H9 (cell line): Measurements from ENCODE around the gene TBC1D22A. TPM values are rescaled to one million over a fixed set of nuclear protein-coding genes. Genes with fewer than 3 reads are reported as not detected.

ENCODE experiments used
- DNase-seq: peaks from one replicate; pipeline ENCODE4 v3.0.0-alpha.2; 2017
- H2AFZ ChIP-seq: one replicate; pipeline ENCODE4 v1.6.1; 2013; ENCODE audit warnings: mild to moderate bottlenecking, low read length, control low read depth, moderate library complexity
- H2AK5ac ChIP-seq: 2 replicates; pipeline ENCODE4 v1.6.1; 2013; ENCODE audit warnings: low read length, control low read depth, mixed read lengths; ENCODE audit not compliant: insufficient read length
- H2BK120ac ChIP-seq: one replicate; pipeline ENCODE4 v1.6.1; 2013; ENCODE audit warnings: low read depth, mild to moderate bottlenecking, low read length, control low read depth, inconsistent platforms; ENCODE audit not compliant: poor library complexity, severe bottlenecking
- H2BK12ac ChIP-seq: 2 replicates; pipeline ENCODE4 v1.6.1; 2013; ENCODE audit warnings: low read length, control low read depth, mixed read lengths, low read depth; ENCODE audit not compliant: insufficient read length
- H2BK15ac ChIP-seq: 2 replicates; pipeline ENCODE4 v1.6.1; 2013; ENCODE audit warnings: low read depth, low read length, control low read depth
- H2BK20ac ChIP-seq: one replicate; pipeline ENCODE4 v1.6.1; 2013; ENCODE audit warnings: low read depth, mild to moderate bottlenecking, low read length, control low read depth, inconsistent platforms; ENCODE audit not compliant: poor library complexity, severe bottlenecking
- H2BK5ac ChIP-seq: 2 replicates; pipeline ENCODE4 v1.6.1; 2013; ENCODE audit warnings: low read length, control low read depth, mixed read lengths; ENCODE audit not compliant: insufficient read length
- H3K14ac ChIP-seq: 2 replicates; pipeline ENCODE4 v1.6.1; 2013; ENCODE audit warnings: low read length, control low read depth; ENCODE audit not compliant: insufficient read depth
- H3K18ac ChIP-seq: 2 replicates; pipeline ENCODE4 v1.6.1; 2013; ENCODE audit warnings: low read depth, mild to moderate bottlenecking, mixed read lengths, low read length, control low read depth; ENCODE audit not compliant: insufficient read length
- H3K23ac ChIP-seq: 2 replicates; pipeline ENCODE4 v1.6.1; 2013; ENCODE audit warnings: low read length, control low read depth, mixed read lengths, low read depth; ENCODE audit not compliant: insufficient read length
- H3K23me2 ChIP-seq: 2 replicates; pipeline ENCODE4 v1.6.1; 2013; ENCODE audit warnings: low read depth, mild to moderate bottlenecking, mixed read lengths, low read length, control low read depth; ENCODE audit not compliant: insufficient read length, poor library complexity, severe bottlenecking
- H3K27ac ChIP-seq: 2 replicates; pipeline ENCODE4 v1.5.1; 2013; ENCODE audit warnings: low read length, control low read depth, mixed read lengths, low read depth; ENCODE audit not compliant: insufficient read length
- H3K27me3 ChIP-seq: 2 replicates; pipeline ENCODE4 v1.6.1; 2013; ENCODE audit warnings: low read length, control low read depth, inconsistent platforms; ENCODE audit not compliant: insufficient read depth
- H3K4ac ChIP-seq: 2 replicates; pipeline ENCODE4 v1.6.1; 2013; ENCODE audit warnings: low read depth, mild to moderate bottlenecking, control low read depth, inconsistent platforms, low read length, moderate library complexity
- H3K4me1 ChIP-seq: 2 replicates; pipeline ENCODE4 v1.6.1; 2013; ENCODE audit warnings: low read length, control low read depth, inconsistent platforms; ENCODE audit not compliant: insufficient read depth
- H3K4me2 ChIP-seq: 2 replicates; pipeline ENCODE4 v1.6.1; 2013; ENCODE audit warnings: low read length, control low read depth, mixed read lengths; ENCODE audit not compliant: insufficient read length, insufficient read depth
- H3K56ac ChIP-seq: 2 replicates; pipeline ENCODE4 v1.6.1; 2013; ENCODE audit warnings: low read depth, mild to moderate bottlenecking, mixed read lengths, low read length, control low read depth; ENCODE audit not compliant: insufficient read length
- H3K79me1 ChIP-seq: 2 replicates; pipeline ENCODE4 v1.6.1; 2013; ENCODE audit warnings: low read depth, mild to moderate bottlenecking, moderate library complexity, low read length, control low read depth, inconsistent platforms; ENCODE audit not compliant: insufficient read depth, poor library complexity, severe bottlenecking
- H3K79me2 ChIP-seq: 2 replicates; pipeline ENCODE4 v1.6.1; 2013; ENCODE audit warnings: low read length, control low read depth, inconsistent platforms; ENCODE audit not compliant: insufficient read depth
- H3K9ac ChIP-seq: 2 replicates; pipeline ENCODE4 v1.6.1; 2013; ENCODE audit warnings: low read length, control low read depth, mixed read lengths; ENCODE audit not compliant: insufficient read length; ENCODE audit errors: extremely low read depth
- H3K9me3 ChIP-seq: one replicate; pipeline ENCODE4 v1.6.1; 2013; ENCODE audit warnings: low read depth, low read length, inconsistent platforms; ENCODE audit not compliant: control insufficient read depth
- H3T11ph ChIP-seq: one replicate; pipeline ENCODE4 v1.6.1; 2013; ENCODE audit warnings: mild to moderate bottlenecking, low read length, control low read depth, inconsistent platforms
- H4K20me1 ChIP-seq: one replicate; pipeline ENCODE4 v1.6.1; 2013; ENCODE audit not compliant: control insufficient read depth, insufficient read length, insufficient read depth
- H4K5ac ChIP-seq: 2 replicates; pipeline ENCODE4 v1.6.1; 2013; ENCODE audit warnings: low read depth, mild to moderate bottlenecking, mixed read lengths, low read length, control low read depth; ENCODE audit not compliant: insufficient read length
- H4K8ac ChIP-seq: replicated peaks from 2 replicates; pipeline ENCODE4 v1.6.1; 2013; ENCODE audit warnings: low read length, control low read depth, mixed read lengths, low read depth; ENCODE audit not compliant: insufficient read length
- H4K91ac ChIP-seq: 2 replicates; pipeline ENCODE4 v1.6.1; 2013; ENCODE audit warnings: low read depth, mild to moderate bottlenecking, moderate library complexity, mixed read lengths, low read length, control low read depth; ENCODE audit not compliant: insufficient read length
- H3K27ac Mint-ChIP-seq, 3 experiments: 2 replicates in 2 of 3; 3 replicates in 1 of 3; pipeline ENCODE4 v1.8.0; 2020 to 2021; ENCODE audit warnings: mixed read lengths in 3 of 3, mild to moderate bottlenecking in 1 of 3, moderate library complexity in 1 of 3
- H3K27me3 Mint-ChIP-seq: 2 replicates; pipeline ENCODE4 v1.8.0; 2021; ENCODE audit warnings: low read depth, mild to moderate bottlenecking, moderate library complexity, mixed read lengths
- H3K36me3 Mint-ChIP-seq, 3 experiments: 2 replicates in 2 of 3; 3 replicates in 1 of 3; pipeline ENCODE4 v1.8.0; 2020 to 2021; ENCODE audit warnings: low read depth in 3 of 3, mixed read lengths in 3 of 3; ENCODE audit not compliant: insufficient read depth in 1 of 3
- H3K4me1 Mint-ChIP-seq, 2 experiments: 2 replicates each; pipeline ENCODE4 v1.8.0; 2020; ENCODE audit warnings: mixed read lengths in 2 of 2
- H3K4me3 Mint-ChIP-seq, 2 experiments: 2 replicates in 1 of 2; 3 replicates in 1 of 2; pipeline ENCODE4 v1.8.0; 2020 to 2021; ENCODE audit warnings: mild to moderate bottlenecking in 2 of 2, mixed read lengths in 2 of 2, moderate library complexity in 1 of 2
- H3K9me3 Mint-ChIP-seq, 2 experiments: 2 replicates in 1 of 2; 3 replicates in 1 of 2; pipeline ENCODE4 v1.8.0; 2020; ENCODE audit warnings: mild to moderate bottlenecking in 2 of 2, mixed read lengths in 2 of 2, moderate library complexity in 1 of 2
- CTCF ChIP-seq: fragments of 200-600 bp; sonication (generic); conservative IDR thresholded peaks from 3 replicates; pipeline ENCODE4 v1.8.0; 2021; ENCODE audit warnings: antibody characterized with exemption, mild to moderate bottlenecking
- WGBS: extraction: QIAGEN DNeasy Blood & Tissue Kit; methylation state at CpG from one replicate; pipeline ENCODE4 v1.1.7; 2013; ENCODE audit warnings: missing lambda C conversion rate, low lambda C conversion rate, mixed read lengths; ENCODE audit not compliant: insufficient read length; ENCODE audit errors: extremely low coverage; 5-methylcytosine and 5-hydroxymethylcytosine counted together
- total RNA-seq: library from RNA; stranded (reverse); gene quantifications from 2 replicates; pipeline ENCODE4 v1.2.1, GENCODE V29; 2021

Gene TBC1D22A
- total RNA-seq, 1 experiment from 2014 or later = 20.8 TPM

- peaks cover 14 to 27% (median 18%) of the 10 kb centered on the region in 3 experiments for H3K36me3 Mint-ChIP-seq
- no peak overlapping the region for H2BK20ac ChIP-seq
- peaks cover 3 to 5% of the 10 kb centered on the region in 2 experiments; a peak in 3 of 4 replicates for H3K4me1 Mint-ChIP-seq
- H2BK5ac ChIP-seq = no peak overlapping the region
- H4K5ac ChIP-seq = no peak overlapping the region
- no peak overlapping the region for H3K4me2 ChIP-seq
- H3K27me3 ChIP-seq = no peaks in the 10 kb centered on the region
- H3K9me3 Mint-ChIP-seq = peaks cover 18 to 30% of the 10 kb centered on the region in 2 experiments
- no peaks in the 10 kb centered on the region for H3K79me2 ChIP-seq
- no CpG with 5 or more reads among the region's 6 CpGs for WGBS
- H3K14ac ChIP-seq = no peak overlapping the region
- no peaks in the 10 kb centered on the region for H3K23me2 ChIP-seq
- H3K9ac ChIP-seq = no peak overlapping the region
- H4K91ac ChIP-seq = no peak overlapping the region
- TF ChIP-seq CTCF = no peak
- no peak overlapping the region for H2BK12ac ChIP-seq
- no peak overlapping the region for H3K27ac ChIP-seq
- H3K23ac ChIP-seq = no peak overlapping the region
- no peaks in the 10 kb centered on the region for H4K20me1 ChIP-seq
- no peak overlapping the region for H2AK5ac ChIP-seq
- no peak for DNase-seq
- no peaks in the 10 kb centered on the region for H3K4me1 ChIP-seq
- H3K4ac ChIP-seq = no peak overlapping the region
- H3K4me3 Mint-ChIP-seq = no peak overlapping the region
- H3K56ac ChIP-seq = no peak overlapping the region
- no peak overlapping the region for H4K8ac ChIP-seq
- no peak overlapping the region for H3T11ph ChIP-seq
- H3K27me3 Mint-ChIP-seq = peaks cover 11% of the 10 kb centered on the region
- H2BK120ac ChIP-seq = no peak overlapping the region
- H3K79me1 ChIP-seq = no peaks in the 10 kb centered on the region
- H3K9me3 ChIP-seq = no peaks in the 10 kb centered on the region
- H3K27ac Mint-ChIP-seq = no peak overlapping the region
- H2AFZ ChIP-seq = no peak overlapping the region
- no peak overlapping the region for H3K18ac ChIP-seq
- no peak overlapping the region for H2BK15ac ChIP-seq
Observed at GRCh38 chr22:46754826-46755225, 7.6 kb upstream of the TBC1D22A start.
